Measurements from ENCODE around the gene SMYD3.
A peak's percentile ranks its signal among the peaks of the same experiment; 100 is the strongest.
"Not testable (repeated sequence)": the region's sequence is repeated elsewhere in the genome, so short reads cannot be mapped to it uniquely, and the experiment has no call there.

SMYD3 gene

DNA sequence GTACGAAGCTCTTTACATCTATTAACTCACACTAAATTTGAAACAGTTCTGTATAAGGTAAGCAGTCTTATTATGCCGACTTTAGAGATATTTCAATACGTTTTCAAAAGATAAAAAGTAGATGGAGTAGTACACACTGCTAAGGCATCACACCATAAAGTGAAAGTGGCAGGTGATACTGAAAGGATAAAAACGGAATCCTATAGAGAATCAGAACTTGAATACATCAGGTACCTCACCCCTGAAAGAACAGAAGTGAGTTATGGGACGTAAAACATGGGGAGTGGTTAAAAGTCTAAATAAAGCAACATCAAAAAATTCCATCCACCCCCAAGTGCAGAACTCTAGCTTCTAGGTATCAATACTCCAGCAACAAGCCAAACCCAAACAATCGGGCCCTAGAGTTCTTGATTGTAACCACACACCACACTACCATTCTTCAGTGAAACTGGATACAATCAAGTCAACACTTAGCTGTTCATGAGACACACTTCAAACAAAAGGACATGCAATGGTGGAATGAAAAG lies 142.6 kb downstream of the SMYD3 start:
- peak in 1 of 3 donors; percentile 9 for DNase-seq (ENCODE audit: low read depth in 2 of 3, low spot score in 1 of 3)

DNA sequence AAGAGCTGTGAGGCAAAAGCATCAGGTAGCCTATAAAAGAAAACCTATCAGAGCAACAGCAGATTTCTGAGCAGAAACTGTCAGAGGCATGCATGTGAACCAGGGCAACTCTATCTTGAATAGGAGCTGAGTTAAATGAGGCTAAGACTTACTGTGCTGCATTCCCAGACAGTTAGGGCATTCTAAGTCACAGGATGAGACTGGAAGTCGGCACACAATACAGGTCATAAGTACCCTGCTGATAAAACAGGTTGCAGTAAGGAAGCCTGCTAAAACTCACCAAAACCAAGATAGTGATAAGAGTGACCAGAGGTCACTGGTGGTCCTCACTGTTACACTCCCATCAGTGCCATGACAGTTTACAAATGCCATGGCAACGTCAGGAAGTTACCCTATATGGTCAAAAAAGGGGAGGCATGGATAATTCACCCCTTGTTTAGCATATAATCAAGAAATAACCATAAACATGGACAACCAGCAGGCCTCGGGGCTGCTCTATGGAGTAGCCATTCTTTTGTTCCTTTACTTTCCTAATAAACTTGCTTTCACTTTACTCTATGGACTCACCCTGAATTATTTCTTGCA lies 150.0 kb downstream of the SMYD3 start:
- not testable (repeated sequence) for DNase-seq (ENCODE audit: low read depth in 2 of 3, low spot score in 1 of 3)

DNA sequence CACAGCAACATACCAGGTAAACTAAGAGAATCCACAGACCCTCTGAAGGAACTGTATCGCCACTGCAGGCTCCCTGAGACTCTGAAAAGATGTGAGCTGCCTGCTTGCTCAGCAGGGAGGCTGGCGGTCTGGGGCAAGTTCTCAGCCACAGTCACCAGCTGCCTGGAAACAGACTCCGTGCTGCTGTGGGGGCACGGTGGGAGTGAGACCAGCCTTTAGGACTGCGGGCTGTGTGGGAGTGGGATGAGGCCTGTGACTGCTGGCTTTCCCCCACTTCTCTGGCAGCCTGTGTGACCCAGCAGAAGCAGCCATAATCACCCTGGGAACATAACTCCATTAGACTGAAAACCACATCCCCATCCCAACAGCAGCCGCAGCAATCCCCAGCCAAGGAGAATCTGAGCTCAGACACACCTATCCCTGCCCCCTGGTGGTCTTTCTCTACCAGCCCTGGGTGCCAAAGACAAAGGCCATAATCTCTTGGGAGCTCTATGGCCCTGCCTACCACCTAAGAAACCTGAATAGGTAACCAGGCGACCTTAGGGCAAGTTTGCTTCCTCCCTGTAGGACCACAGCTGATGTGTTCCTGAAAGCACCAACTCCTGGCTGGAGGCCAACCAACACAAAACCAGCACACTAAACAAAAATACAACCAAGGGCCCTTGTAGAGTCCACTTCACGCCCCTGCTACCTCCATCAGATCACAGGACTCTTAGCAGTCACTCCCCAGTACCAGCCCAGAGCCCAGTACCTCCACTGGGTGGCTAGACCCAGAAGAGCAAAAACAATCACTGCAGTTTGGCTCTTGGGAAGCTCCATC lies 151.5 kb downstream of the SMYD3 start:
- no peak for DNase-seq (ENCODE audit: low read depth in 2 of 3, low spot score in 1 of 3)

GRCh38 chr1:246351721-246352120 lies 155.4 kb downstream of the SMYD3 start:
- no peak for DNase-seq (ENCODE audit: low read depth in 2 of 3, low spot score in 1 of 3)

DNA sequence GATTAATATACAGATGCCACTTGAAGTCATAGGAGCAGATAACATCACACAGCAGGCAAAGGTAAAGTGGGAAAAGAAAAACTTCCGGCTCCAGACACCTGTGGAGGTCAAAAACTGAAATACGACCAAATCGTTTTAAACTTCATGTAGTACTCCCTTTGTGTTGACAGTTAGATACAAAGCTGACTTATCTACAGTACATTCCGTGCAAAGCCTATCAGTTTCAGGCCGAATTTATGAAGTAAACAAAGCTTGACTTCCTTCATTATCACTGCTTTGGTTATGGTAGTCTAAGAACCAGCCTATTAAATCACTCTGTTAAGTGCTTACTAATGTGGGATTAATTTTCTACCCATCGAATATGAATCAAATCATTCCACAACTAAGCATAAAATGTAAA lies 156.3 kb downstream of the SMYD3 start:
- no peak for DNase-seq (ENCODE audit: low read depth in 2 of 3, low spot score in 1 of 3)

DNA sequence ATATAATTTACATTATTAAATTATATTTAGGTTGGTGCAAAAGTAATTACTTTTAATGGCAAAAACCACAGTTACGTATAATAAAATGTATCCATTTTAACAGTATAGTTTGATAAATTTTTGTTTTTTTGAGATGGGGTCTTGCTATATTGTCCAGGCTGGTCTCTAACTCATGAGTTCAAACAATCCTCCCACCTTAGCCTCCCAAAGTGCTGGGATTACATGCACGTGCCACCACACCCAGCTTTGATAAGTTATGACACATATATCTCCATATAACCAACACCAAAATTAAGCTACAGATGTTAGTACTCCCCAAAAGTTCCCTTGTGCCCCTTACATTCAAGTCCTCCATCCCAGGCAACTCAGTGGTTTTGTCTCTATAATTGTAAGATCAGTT lies 163.1 kb downstream of the SMYD3 start:
- no peak for DNase-seq (ENCODE audit: low read depth in 2 of 3, low spot score in 1 of 3)

- no peak for DNase-seq (ENCODE audit: low read depth in 2 of 3, low spot score in 1 of 3)
Observed at GRCh38 chr1:246343251-246343650, 163.8 kb downstream of the SMYD3 start.

DNA sequence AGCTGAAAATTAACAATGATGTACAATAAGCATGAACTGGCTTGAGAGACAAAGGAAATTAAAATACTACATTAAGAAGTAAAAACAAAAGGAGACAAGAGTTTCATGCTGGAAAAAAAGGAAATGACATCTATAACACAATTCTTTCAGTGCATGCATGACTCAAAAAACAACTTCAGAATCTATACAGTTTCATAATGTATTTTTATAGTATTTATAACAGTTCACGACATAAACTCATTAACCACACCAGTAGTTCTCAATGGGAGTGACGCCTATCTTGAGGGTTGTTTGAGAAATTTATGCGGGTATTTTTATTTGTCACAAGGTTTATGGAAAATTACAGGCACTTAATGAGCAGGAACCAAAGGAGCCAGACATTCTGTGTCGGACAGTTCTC lies 168.5 kb downstream of the SMYD3 start:
- DNase-seq (ENCODE audit: low read depth in 2 of 3, low spot score in 1 of 3), result no peak

- DNase-seq (ENCODE audit: low read depth in 2 of 3, low spot score in 1 of 3), result no peak
Observed at GRCh38 chr1:246338098-246338497, 169.0 kb downstream of the SMYD3 start.

DNA sequence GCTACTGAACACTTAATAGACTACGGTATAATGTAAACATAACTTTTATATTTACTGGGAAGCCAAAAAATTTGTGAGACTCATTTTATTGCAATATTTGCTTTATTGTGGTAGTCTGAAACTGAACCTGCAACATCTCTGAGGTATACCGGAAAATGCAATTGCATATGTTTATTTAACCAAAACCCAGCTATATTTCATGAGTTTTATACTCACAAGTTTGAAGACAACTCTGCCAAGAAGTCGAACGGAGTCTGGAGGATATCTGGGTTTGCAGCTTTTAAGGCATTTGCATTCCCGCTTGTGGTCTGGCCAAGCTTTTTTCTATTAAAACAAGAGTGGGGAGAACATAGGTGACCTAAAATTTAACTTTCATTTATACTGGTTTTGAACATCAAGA lies 171.9 kb downstream of the SMYD3 start:
- DNase-seq (ENCODE audit: low read depth in 2 of 3, low spot score in 1 of 3), result no peak

- no peak for DNase-seq (ENCODE audit: low read depth in 2 of 3, low spot score in 1 of 3)
Observed at GRCh38 chr1:246333855-246334254, 173.2 kb downstream of the SMYD3 start.

GRCh38 chr1:246332078-246332477 lies 175.0 kb downstream of the SMYD3 start:
- no peak for DNase-seq (ENCODE audit: low read depth in 2 of 3, low spot score in 1 of 3)

- DNase-seq (ENCODE audit: low read depth in 2 of 3, low spot score in 1 of 3), result peak; percentile 12 to 35 (median 15)
Observed at GRCh38 chr1:246329900-246330299, 177.2 kb downstream of the SMYD3 start.

- DNase-seq (ENCODE audit: low read depth in 2 of 3, low spot score in 1 of 3), result not testable (repeated sequence)
Observed at GRCh38 chr1:246329292-246329691, 177.8 kb downstream of the SMYD3 start.

DNA sequence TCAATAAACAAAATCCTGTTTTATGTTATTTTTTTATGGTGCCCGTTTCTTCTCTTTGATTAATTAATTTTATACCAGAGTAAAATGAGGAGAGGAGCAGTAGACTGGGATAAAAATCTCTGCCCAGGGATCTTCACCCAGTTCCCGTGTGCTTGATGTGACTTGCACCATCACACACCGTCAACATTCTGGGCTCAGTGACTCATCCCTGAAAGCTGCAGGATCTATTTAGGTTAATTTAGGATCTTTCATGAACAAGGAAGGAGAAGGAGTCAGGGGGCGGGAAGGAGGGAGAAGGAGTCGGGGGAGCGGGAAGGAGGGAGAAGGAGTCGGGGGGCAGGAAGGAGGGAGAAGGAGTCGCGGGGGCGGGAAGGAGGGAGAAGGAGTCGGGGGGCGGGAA lies 182.4 kb downstream of the SMYD3 start:
- DNase-seq (ENCODE audit: low read depth in 2 of 3, low spot score in 1 of 3), result no peak

DNA sequence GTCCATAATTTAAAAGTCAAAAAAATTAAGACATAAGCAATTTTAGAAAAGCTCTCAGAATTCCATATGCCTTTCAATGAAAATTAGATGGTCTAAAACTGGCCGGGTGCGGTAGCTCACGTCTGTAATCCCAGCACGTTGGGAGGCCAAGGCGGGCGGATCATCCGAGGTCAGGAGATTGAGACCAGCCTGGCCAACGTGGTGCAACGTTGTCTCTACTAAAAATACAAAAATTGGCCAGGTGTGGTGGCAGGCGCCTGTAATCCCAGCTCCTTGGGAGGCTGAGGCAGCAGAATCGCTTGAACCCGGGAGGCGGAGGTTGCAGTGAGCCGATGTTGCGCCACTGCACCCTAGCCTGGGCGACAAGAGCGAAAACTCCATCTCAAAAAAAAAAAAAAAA lies 183.0 kb downstream of the SMYD3 start:
- DNase-seq (ENCODE audit: low read depth in 2 of 3, low spot score in 1 of 3), result not testable (repeated sequence)

DNA sequence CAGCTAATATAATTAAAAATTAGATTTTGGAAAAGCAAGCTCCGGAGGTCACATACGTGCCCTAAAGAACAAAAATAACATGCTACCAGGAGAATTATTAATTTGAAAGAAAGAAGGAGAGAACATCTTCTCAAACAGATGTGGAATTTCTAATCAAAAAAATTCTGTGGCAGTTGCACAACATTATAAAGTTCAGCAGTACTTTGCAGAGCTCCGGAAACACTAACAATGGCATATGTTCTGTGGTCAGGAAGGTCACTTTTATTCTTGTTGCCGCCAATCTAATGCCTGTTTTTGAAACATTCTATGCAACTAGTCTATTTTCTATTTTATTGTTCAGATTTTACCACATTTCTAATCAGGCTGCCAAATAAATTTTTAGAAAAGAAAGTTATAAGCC lies 186.8 kb downstream of the SMYD3 start:
- DNase-seq (ENCODE audit: low read depth in 2 of 3, low spot score in 1 of 3), result no peak

DNA sequence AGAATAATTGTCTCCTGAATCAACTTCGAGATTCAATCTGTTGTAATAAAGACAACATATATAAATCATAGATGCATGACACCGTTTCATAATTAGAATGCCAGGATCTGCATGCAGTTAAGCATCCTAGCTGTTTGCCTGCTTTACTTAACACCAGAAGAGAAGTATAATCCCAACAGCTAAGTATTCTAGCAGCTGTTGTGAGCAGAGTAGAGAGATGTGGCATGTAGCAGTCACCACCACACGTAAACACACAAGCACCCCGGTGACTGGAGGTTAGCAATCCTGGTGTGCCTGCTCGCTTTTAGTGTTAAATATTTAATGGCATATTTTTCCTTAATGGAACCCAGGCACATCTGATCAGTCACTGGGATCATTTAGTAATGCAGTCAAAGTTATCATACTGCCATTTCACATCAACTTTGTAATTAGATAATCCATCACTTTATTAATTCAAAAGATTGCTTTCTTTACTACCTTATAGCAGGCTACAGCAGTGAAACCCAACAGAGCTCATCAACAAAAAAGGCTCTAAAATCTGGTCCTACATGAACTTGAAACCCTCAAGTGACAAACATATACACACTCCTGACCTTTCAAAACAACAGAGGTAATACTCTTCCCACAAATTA lies 187.9 kb downstream of the SMYD3 start:
- no peak for DNase-seq (ENCODE audit: low read depth in 2 of 3, low spot score in 1 of 3)

GRCh38 chr1:246318622-246319021 lies 188.5 kb downstream of the SMYD3 start:
- no peak for DNase-seq (ENCODE audit: low read depth in 2 of 3, low spot score in 1 of 3)

- DNase-seq (ENCODE audit: low read depth in 2 of 3, low spot score in 1 of 3), result no peak
Observed at GRCh38 chr1:246318036-246318359, 189.1 kb downstream of the SMYD3 start.

DNA sequence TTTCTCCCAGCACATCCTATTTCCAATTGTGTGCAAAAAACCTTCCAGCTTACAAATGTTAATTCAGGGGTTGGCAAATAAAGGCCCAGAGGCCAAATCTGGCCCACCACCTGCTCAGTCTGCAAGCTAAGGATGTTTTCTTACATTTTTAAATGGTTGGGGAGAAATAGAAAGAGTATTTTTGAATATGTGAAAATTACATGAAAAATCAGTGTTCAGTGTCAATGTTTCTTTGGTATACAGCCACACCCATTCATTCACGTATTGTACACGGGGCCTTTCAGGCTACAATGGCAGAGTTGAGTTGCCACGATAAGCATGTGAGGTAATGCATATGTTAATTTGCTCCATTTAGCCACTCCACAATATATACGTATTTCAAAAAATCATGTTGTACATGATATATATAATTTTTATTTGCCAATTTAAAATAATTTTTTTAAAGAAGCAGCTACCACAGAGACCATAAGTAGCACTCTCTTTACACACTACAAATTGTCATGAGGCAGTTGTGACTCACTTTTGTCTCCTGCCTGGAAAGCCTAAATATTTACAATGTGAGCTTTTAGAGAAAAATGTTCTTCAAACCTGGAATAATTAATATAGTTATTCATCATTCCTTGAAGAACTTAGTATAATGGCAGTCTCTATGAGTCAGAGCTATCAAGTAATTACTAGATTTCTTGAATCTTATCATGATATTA lies 189.6 kb downstream of the SMYD3 start:
- no peak for DNase-seq (ENCODE audit: low read depth in 2 of 3, low spot score in 1 of 3)

DNA sequence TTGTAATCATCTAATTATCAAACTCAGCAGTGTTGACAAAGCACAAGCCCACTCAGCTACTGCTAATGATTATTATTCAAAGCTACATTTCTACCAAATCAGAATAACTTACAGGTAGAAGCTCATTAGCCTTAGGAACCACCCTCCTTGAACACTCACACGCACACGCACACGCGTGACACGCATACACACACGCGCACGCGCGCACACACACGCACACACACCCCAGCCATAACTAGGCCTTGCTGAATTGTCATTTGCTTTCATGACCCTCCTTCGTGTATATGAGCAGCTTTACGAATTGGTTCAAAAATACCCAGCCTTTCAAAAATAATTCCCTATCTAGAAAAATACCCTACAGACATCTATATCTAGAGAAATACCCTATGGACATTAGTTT lies 195.6 kb downstream of the SMYD3 start:
- DNase-seq (ENCODE audit: low read depth in 2 of 3, low spot score in 1 of 3), result no peak
